ENCODE data around the gene DPF3. TPM values are rescaled to one million over a fixed set of nuclear protein-coding genes. Genes with fewer than 3 reads are reported as not detected.

Gene DPF3
- total and polyA plus RNA-seq, 12 donors: 0.91 to 6.0 (median 2.9) TPM

- intact Hi-C loops (cut with DNase I): no loop called here
- 62 to 73% (median 67%) methylated on average over 5 to 9 of the region's 9 CpGs for WGBS, 4 donors
- H3K4me3 ChIP-seq: no peak overlapping the region
- H3K27me3 ChIP-seq: no peaks in the 10 kb centered on the region
- H3K9me3 ChIP-seq (replicated peaks in 1 of 3): no peaks in the 10 kb centered on the region
- TF ChIP-seq POLR2A (IDR thresholded peaks at IDR 0.05): no peak
- TF ChIP-seq CTCF (IDR thresholded peaks at IDR 0.05): no peak
- DNase-seq: no peak
- no peaks in the 10 kb centered on the region for H3K36me3 ChIP-seq (replicated peaks in 1 of 2)
- H3K4me1 ChIP-seq (replicated peaks in 1 of 2): no peaks in the 10 kb centered on the region
- H3K27ac ChIP-seq: no peak overlapping the region
Measured at GRCh38 chr14:72715850-72716228, 178.1 kb downstream of the DPF3 start.

GRCh38 chr14:72715215-72715849, 178.6 kb downstream of the DPF3 start:
- Histone ChIP-seq H3K27me3 (no peaks in the 10 kb centered on the region), H3K4me1 (replicated peaks in 1 of 2) (no peaks in the 10 kb centered on the region), H3K27ac (no peak overlapping the region), H3K36me3 (replicated peaks in 1 of 2) (no peaks in the 10 kb centered on the region), H3K9me3 (replicated peaks in 1 of 3) (no peaks in the 10 kb centered on the region), H3K4me3 (no peak overlapping the region)
- intact Hi-C loops (cut with DNase I): no loop called here
- no peak for DNase-seq
- TF ChIP-seq POLR2A (IDR thresholded peaks at IDR 0.05) (no peak), CTCF (IDR thresholded peaks at IDR 0.05) (no peak)
- WGBS, 4 donors: 65 to 96% (median 84%) methylated on average over 7 of the region's 7 CpGs

GRCh38 chr14:72714871-72715214, 179.1 kb downstream of the DPF3 start:
- Histone ChIP-seq H3K9me3 (replicated peaks in 1 of 3) (no peaks in the 10 kb centered on the region), H3K27ac (no peak overlapping the region), H3K27me3 (no peaks in the 10 kb centered on the region), H3K36me3 (replicated peaks in 1 of 2) (no peaks in the 10 kb centered on the region), H3K4me1 (replicated peaks in 1 of 2) (no peaks in the 10 kb centered on the region), H3K4me3 (no peak overlapping the region)
- 74 to 85% (median 79%) methylated on average over 7 to 8 of the region's 8 CpGs for WGBS, 4 donors
- TF ChIP-seq CTCF (IDR thresholded peaks at IDR 0.05) (no peak), POLR2A (IDR thresholded peaks at IDR 0.05) (no peak)
- intact Hi-C loops (cut with DNase I): no loop called here
- DNase-seq: no peak

- Histone ChIP-seq H3K27me3 (no peaks in the 10 kb centered on the region), H3K4me1 (replicated peaks in 1 of 2) (no peaks in the 10 kb centered on the region), H3K27ac (no peak overlapping the region), H3K36me3 (replicated peaks in 1 of 2) (no peaks in the 10 kb centered on the region), H3K9me3 (replicated peaks in 1 of 3) (no peaks in the 10 kb centered on the region), H3K4me3 (no peak overlapping the region)
- intact Hi-C loops (cut with DNase I): no loop called here
- no peak for DNase-seq
- 74 to 94% (median 82%) methylated on average over 14 of the region's 14 CpGs for WGBS, 4 donors
- no peak for TF ChIP-seq POLR2A (IDR thresholded peaks at IDR 0.05)
- no peak for TF ChIP-seq CTCF (IDR thresholded peaks at IDR 0.05)
Measured at GRCh38 chr14:72714094-72714493, 179.8 kb downstream of the DPF3 start.

All from adrenal gland (tissue), 12 donors.